Measurements from ENCODE around the gene EFHD1.
"Not testable (repeated sequence)": the region's sequence is repeated elsewhere in the genome, so short reads cannot be mapped to it uniquely, and the experiment has no call there.

GRCh38 chr2:232635376-232635775 is 2.0 kb downstream of the EFHD1 start:
- TF ChIP-seq, protein P1, sequence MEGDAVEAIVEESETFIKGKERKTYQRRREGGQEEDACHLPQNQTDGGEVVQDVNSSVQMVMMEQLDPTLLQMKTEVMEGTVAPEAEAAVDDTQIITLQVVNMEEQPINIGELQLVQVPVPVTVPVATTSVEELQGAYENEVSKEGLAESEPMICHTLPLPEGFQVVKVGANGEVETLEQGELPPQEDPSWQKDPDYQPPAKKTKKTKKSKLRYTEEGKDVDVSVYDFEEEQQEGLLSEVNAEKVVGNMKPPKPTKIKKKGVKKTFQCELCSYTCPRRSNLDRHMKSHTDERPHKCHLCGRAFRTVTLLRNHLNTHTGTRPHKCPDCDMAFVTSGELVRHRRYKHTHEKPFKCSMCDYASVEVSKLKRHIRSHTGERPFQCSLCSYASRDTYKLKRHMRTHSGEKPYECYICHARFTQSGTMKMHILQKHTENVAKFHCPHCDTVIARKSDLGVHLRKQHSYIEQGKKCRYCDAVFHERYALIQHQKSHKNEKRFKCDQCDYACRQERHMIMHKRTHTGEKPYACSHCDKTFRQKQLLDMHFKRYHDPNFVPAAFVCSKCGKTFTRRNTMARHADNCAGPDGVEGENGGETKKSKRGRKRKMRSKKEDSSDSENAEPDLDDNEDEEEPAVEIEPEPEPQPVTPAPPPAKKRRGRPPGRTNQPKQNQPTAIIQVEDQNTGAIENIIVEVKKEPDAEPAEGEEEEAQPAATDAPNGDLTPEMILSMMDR (IDR thresholded peaks at IDR 0.05), result not testable (repeated sequence)
- TF ChIP-seq POLR2A (IDR thresholded peaks at IDR 0.05; ENCODE audit: low read depth); POLR2AphosphoS5 (IDR thresholded peaks at IDR 0.05): not testable (repeated sequence)

Data from esophagus muscularis mucosa (tissue), 3 donors.